Measurements from ENCODE around the gene ARID3A. TPM values are rescaled to one million over a fixed set of nuclear protein-coding genes. Genes with fewer than 3 reads are reported as not detected.
A peak's percentile ranks its signal among the peaks of the same experiment; 100 is the strongest.

ARID3A gene
- total RNA-seq, 1 donor from 2014 or later: 8.0 TPM

DNA sequence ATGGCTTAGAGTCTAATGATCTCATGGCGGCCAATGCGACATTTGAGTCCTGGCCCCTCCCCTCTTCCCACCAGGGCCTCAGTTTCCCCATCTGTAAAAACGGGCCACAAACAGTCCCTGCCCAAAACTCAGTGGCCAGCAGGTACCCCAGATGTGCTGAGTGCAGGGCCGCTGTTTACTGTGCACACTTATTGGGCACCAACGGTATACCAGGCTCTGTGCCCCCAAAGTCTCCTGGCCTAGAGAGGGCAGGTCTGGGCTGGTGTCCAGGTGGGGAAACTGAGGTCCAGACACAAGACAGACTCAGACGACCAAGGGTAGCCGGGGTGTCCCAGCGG is 34.7 kb downstream of the ARID3A start:
- DNase-seq (ENCODE audit: low read depth, low spot score): no peak

GRCh38 chr19:961866-962620 is 36.2 kb downstream of the ARID3A start:
- no peak for DNase-seq (ENCODE audit: low read depth, low spot score)

DNA sequence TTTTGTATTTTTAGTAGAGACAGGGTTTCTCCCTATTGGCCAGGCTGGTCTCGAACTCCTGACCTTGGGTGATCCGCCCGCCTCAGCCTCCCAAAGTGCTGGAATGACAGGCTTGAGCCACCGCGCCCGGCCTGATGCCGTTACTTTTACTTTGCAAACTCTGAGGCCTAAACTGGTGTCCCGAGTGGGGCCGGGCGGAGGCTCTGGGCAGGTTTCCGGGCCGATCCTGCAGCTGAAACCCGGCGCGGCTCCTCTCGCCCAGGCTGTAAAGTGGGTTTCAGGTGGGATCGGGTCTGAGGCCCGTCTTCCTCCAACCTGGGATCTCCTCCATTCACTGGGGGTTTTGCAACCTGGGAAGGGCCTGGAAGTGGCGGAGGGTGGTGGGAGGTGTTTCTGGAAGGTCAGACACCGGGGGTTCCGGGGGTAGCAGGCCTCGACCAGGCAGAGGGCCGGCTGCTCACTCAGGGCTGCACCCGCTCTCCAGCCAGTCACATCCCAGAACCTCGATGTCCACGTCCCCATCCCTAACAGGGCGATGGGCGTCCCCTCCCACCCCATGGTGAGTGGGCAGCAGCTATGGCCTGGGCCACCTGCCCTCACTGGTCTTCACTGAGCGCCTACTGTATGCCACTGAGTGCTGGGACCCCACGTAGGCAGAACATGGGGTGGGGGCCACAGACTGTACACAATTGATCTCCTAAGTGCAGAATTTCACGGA is 37.0 kb downstream of the ARID3A start:
- DNase-seq (ENCODE audit: low read depth, low spot score): no peak

DNA sequence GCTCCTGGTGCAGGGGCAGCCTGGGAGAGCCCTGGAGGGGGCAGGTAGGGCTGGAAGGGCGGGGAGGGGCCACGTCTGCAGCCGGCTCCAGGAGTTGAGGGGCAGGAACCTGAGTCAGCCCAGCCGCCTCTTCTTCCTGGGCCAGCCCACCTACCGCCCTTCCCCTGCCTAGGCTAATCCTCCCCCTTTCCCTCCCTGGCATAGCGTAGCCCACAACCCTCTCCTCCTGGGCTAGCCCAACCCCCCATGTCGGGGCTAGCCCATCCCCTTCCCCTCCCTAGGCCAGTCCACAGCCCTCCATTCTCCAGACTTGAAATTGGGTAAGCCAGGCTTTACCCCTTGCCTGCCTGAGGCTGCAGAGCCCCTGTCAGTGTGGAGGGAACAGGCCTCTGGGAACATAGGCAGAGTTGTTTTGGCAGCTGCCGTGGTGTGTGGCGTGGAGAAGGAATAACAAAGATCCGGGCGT is 37.7 kb downstream of the ARID3A start:
- DNase-seq (ENCODE audit: low read depth, low spot score): no peak

GRCh38 chr19:964116-964520 is 38.3 kb downstream of the ARID3A start:
- no peak for DNase-seq (ENCODE audit: low read depth, low spot score)

GRCh38 chr19:964761-965694 is 39.2 kb downstream of the ARID3A start:
- DNase-seq (ENCODE audit: low read depth, low spot score): no peak

- DNase-seq (ENCODE audit: low read depth, low spot score): no peak
These were observed 40.8 kb downstream of the ARID3A start for GRCh38 chr19:966485-967088.

DNA sequence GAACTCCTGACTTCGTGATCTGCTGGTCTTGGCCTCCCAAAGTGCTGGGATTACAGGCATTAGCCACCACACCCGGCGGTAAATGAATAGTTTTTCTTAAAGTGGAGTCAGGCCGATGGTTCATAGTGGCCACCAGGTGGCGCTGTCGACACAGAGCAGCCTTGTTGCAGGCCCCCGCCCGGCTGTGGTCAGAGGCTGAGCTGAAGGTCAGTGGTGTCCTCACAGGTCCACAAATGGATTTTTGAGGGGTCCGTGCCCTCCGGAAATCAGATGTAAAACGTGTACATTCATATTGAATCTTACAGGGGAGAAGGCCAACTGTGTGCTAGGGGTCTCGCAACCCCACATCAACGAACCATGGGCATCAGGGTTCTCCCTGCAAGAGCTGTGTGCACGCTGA is 44.9 kb downstream of the ARID3A start:
- no peak for DNase-seq (ENCODE audit: low read depth, low spot score)

DNA sequence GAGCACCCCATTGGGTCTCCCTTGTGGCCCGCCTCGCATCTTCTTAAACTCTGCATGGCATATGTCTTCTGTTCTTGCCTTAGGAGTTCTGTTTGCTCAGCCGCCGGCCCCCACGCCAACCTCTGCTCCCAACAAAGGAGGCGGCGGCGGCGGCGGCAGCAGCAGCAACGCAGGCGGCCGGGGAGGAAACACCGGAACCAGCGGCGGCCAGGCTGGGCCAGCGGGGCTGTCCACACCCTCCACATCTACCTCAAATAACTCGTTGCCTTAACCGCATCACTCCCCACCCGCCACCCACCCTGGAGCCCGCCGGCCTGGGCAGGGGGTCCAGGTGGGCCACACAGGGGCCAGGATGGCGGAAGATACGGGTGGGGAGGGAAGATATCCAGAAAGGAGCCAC is 46.0 kb downstream of the ARID3A start:
- DNase-seq (ENCODE audit: low read depth, low spot score): no peak

DNA sequence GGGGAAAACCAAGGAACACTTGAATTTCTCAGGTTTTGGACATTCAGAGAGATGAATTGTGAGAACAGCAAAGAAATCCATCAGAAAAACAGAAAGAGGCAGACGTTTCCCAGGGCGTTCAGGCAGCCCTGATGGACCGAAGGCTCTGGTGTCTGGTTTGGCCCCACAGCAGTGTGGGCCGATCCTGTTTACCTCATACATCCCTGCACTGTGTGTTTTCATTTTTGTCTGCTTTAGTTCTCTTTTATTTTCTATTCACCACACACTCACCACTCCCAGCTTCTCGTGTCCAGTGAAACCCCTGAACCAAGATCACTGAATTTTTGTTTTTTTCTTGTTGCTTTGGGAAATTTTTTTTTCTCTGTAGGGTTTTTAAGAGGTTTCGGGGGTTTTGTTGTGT is 46.4 kb downstream of the ARID3A start:
- no peak for DNase-seq (ENCODE audit: low read depth, low spot score)

GRCh38 chr19:973726-974563 is 48.1 kb downstream of the ARID3A start:
- no peak for DNase-seq (ENCODE audit: low read depth, low spot score)

DNA sequence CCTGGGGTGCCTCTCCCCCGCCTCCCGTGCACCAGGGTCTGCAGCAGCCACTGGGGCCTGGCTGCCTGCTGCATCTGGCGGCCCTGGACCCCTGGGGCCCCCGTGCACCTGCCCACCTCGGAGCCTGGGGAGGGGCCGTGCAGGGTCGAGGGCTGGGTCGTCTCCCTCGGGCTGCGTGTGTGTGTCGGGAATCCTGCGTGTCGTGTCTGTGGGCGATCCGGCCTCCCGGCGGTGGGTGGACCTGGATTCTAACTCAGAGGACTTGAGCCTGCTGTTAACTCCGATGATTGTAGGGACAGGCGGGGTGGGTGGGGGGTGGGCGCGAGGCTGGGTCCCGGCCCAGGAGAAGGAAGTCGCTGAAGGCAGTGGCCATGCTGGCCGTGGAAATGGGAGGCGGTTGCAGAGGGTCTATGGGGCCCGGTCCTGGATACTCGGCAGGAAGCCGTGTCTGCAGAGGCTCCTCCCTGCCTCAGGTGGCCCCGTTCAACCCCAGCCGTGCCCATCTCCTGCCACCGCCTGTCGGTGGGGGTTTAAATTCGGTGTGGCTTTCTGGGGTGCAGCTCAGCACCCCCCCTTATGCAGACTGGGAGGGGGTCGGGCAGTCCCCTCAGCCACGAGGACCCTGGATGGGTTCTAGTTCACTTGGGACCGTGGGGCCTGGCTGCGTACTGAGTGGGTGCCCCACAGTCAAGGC is 48.9 kb downstream of the ARID3A start:
- no peak for DNase-seq (ENCODE audit: low read depth, low spot score)

DNA sequence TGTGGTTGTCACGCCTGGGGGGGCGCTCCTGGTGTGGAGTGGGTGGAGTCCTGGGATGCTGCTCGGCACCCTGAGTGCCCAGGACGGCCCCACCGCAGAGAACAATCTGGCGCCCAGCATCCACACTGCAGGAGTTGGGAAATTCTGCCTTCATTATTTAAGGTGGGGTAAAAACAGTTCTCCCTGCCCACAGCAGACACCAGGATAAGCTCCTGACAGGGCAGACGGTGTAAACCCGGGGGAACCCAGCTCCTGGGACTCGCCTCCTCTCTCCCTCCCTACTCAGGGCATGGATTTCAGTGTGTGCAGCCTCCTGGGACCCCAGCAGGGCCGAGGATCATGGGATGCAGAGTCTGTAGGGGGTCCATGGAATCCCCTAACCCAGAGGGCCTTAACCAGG is 50.6 kb downstream of the ARID3A start:
- no peak for DNase-seq (ENCODE audit: low read depth, low spot score)

- DNase-seq (ENCODE audit: low read depth, low spot score): no peak
These were observed 51.2 kb downstream of the ARID3A start for GRCh38 chr19:977058-977464.

- no peak for DNase-seq (ENCODE audit: low read depth, low spot score)
These were observed 53.5 kb downstream of the ARID3A start for GRCh38 chr19:979318-979741.

- no peak for DNase-seq (ENCODE audit: low read depth, low spot score)
These were observed 54.5 kb downstream of the ARID3A start for GRCh38 chr19:980133-980998.

DNA sequence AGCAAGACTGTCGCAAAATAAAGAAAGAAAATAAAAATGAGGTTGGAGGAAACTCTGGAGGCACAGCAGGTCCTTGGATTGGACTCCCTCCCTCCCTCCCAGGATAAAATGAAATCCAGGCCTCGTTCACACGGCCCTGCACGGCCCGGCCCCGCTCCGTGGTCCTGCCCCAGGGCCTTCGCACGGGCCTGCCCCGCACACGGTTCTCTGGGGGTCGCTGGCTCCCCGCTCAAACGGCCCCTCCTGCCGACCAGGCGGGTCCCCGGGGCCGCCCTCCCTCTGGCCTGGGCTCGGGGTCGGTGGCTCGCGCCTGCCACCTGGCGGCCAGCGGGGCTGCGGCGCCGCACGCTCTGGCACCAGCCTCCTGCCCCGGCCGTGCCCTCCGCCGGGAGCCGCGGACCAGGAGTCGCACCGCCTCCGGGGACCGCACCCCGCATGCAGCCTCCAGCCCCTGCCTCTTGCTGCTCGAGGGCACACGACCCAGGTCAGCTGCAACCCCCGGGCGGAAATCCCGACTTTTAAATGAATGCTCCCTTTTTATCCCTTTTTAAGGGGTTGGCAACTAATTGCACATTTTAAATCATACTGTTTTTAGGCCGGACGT is 56.8 kb downstream of the ARID3A start:
- no peak for DNase-seq (ENCODE audit: low read depth, low spot score)

DNA sequence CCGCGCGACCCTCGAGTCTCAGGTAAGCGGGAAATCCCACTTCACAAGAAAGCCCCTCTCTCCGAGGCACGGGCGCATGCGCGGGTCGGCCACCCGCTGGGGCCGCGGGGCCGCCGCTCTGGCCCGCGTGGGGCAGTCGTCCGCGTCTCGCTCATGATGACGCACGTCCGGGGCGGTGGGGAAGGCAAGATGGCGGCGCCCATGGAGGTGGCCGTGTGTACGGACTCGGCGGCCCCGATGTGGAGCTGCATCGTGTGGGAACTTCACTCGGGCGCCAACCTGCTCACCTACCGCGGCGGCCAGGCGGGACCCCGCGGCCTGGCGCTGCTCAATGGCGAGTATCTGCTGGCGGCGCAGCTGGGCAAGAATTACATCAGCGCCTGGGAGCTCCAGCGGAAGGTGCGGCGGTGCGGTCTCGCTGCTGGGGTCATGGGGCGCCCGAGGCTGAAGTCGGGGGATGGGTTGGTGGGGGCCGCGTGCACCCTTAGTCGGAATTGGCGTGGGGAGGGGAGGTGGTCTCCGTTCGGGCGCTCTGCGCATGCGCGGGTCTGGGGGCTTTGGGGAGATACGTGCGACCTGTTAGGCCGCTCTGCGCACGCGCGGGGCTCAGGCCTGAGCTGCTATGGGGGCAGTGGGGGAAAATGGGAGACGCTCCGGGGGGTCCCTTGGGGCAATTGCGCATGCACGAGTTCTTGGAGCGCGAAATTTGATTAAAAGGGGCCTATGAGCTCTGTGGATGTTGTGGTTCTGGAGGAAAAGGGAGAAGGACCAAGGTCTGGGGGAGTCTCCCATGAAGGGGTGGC is 58.5 kb downstream of the ARID3A start, which contains the start of gene WDR18:
Gene WDR18, plus strand, starts transcription at position 181 of the 803 bp plus-strand sequence. Its CDS starts 9 bp downstream, at position 190.
- DNase-seq (ENCODE audit: low read depth, low spot score): peak; percentile 39

Data from pulmonary artery endothelial cell (primary cell).